Measurements from ENCODE around the gene RPS6KA3. TPM values are rescaled to one million over a fixed set of nuclear protein-coding genes. Genes with fewer than 3 reads are reported as not detected.

RPS6KA3 gene
- total RNA-seq, 2 donors from 2014 or later = 13.9 to 20.5 TPM

GRCh38 chrX:20116087-20116576 is 150.6 kb downstream of the RPS6KA3 start:
- Histone ChIP-seq H3K4me1 (ENCODE audit: control insufficient read depth, insufficient read depth, low read length) (no peaks in the 10 kb centered on the region), H3K9ac (ENCODE audit: extremely low read depth, low read length, poor library complexity, severe bottlenecking) (no peak overlapping the region), H3K27me3 (ENCODE audit: control insufficient read depth, insufficient read depth, low read length, poor library complexity, severe bottlenecking) (peaks cover 30% of the 10 kb centered on the region), H3K9me3 (ENCODE audit: control insufficient read depth, low read length) (no peaks in the 10 kb centered on the region), H3K27ac (ENCODE audit: low read depth, low read length) (no peak overlapping the region), H3K36me3 (ENCODE audit: control insufficient read depth, insufficient read depth, low read length) (no peaks in the 10 kb centered on the region), H3K4me3 (ENCODE audit: low read length) (peak overlapping the region; percentile 56)
- Mint-ChIP-seq H3K9me3 (peaks cover 53% of the 10 kb centered on the region), H3K4me1 (no peaks in the 10 kb centered on the region), H3K4me3 (peak overlapping the region; percentile 43), H3K27ac (no peak overlapping the region), H3K27me3 (ENCODE audit: insufficient read depth) (peaks cover 38% of the 10 kb centered on the region), H3K36me3 (ENCODE audit: low read depth) (no peaks in the 10 kb centered on the region)
- TF ChIP-seq CTCF (conservative IDR thresholded peaks at IDR 0.05) = no peak
- peak; percentile 71 for DNase-seq
- WGBS, 2 experiments (ENCODE audit: insufficient coverage in 1 of 2, insufficient read length in 1 of 2) = 3% methylated on average over 42 of the region's 47 CpGs; no CpG with 5 or more reads in 1 of the 2 experiments

GRCh38 chrX:20112022-20112774 is 154.5 kb downstream of the RPS6KA3 start:
- WGBS, 2 experiments (ENCODE audit: insufficient coverage in 1 of 2, insufficient read length in 1 of 2) = 82 to 88% methylated on average over 5 to 14 of the region's 14 CpGs

GRCh38 chrX:20111271-20111670 is 155.4 kb downstream of the RPS6KA3 start:
- H3K27me3 Mint-ChIP-seq (ENCODE audit: insufficient read depth) = peaks cover 19% of the 10 kb centered on the region
- peaks cover 17% of the 10 kb centered on the region for H3K27me3 ChIP-seq (ENCODE audit: control insufficient read depth, insufficient read depth, low read length, poor library complexity, severe bottlenecking)

More at GRCh38 chrX:20112022-20112774, 154.5 kb downstream of the RPS6KA3 start:
- no peak overlapping the region for H3K9ac ChIP-seq (ENCODE audit: extremely low read depth, low read length, poor library complexity, severe bottlenecking)
- no peaks in the 10 kb centered on the region for H3K4me1 ChIP-seq (ENCODE audit: control insufficient read depth, insufficient read depth, low read length)
- Mint-ChIP-seq H3K36me3 (ENCODE audit: low read depth) (no peaks in the 10 kb centered on the region), H3K27ac (no peak overlapping the region), H3K4me1 (no peaks in the 10 kb centered on the region), H3K9me3 (peaks cover 53% of the 10 kb centered on the region), H3K4me3 (no peak overlapping the region), H3K27me3 (ENCODE audit: insufficient read depth) (peaks cover 25% of the 10 kb centered on the region)
- H3K27me3 ChIP-seq (ENCODE audit: control insufficient read depth, insufficient read depth, low read length, poor library complexity, severe bottlenecking) = peaks cover 27% of the 10 kb centered on the region
- DNase-seq = no peak
- no peak overlapping the region for H3K4me3 ChIP-seq (ENCODE audit: low read length)
- H3K9me3 ChIP-seq (ENCODE audit: control insufficient read depth, low read length) = no peaks in the 10 kb centered on the region
- H3K36me3 ChIP-seq (ENCODE audit: control insufficient read depth, insufficient read depth, low read length) = no peaks in the 10 kb centered on the region
- no peak for TF ChIP-seq CTCF (conservative IDR thresholded peaks at IDR 0.05)
- no peak overlapping the region for H3K27ac ChIP-seq (ENCODE audit: low read depth, low read length)

More at GRCh38 chrX:20111271-20111670, 155.4 kb downstream of the RPS6KA3 start:
- Mint-ChIP-seq H3K4me3 (no peak overlapping the region), H3K4me1 (no peaks in the 10 kb centered on the region), H3K36me3 (ENCODE audit: low read depth) (no peaks in the 10 kb centered on the region), H3K27ac (no peak overlapping the region), H3K9me3 (peaks cover 51% of the 10 kb centered on the region)
- Histone ChIP-seq H3K36me3 (ENCODE audit: control insufficient read depth, insufficient read depth, low read length) (no peaks in the 10 kb centered on the region), H3K27ac (ENCODE audit: low read depth, low read length) (no peak overlapping the region), H3K9me3 (ENCODE audit: control insufficient read depth, low read length) (no peaks in the 10 kb centered on the region), H3K4me1 (ENCODE audit: control insufficient read depth, insufficient read depth, low read length) (no peaks in the 10 kb centered on the region), H3K4me3 (ENCODE audit: low read length) (no peak overlapping the region), H3K9ac (ENCODE audit: extremely low read depth, low read length, poor library complexity, severe bottlenecking) (no peak overlapping the region)
- WGBS, 2 experiments (ENCODE audit: insufficient coverage in 1 of 2, insufficient read length in 1 of 2) = 90 to 95% methylated on average over 2 to 10 of the region's 10 CpGs
- no peak for DNase-seq
- no peak for TF ChIP-seq CTCF (conservative IDR thresholded peaks at IDR 0.05)

All from endodermal cell (in vitro differentiated cells).